SW 1271 (cell line): Measurements from ENCODE around the gene PGM2L1.
"Not testable (repeated sequence)": the region's sequence is repeated elsewhere in the genome, so short reads cannot be mapped to it uniquely, and the experiment has no call there.

Source experiments
- DNase-seq, 2 experiments: peaks; one replicate each; lab custom pipeline; 2025; lab: John Stamatoyannopoulos, UW

The PGM2L1 gene

DNA sequence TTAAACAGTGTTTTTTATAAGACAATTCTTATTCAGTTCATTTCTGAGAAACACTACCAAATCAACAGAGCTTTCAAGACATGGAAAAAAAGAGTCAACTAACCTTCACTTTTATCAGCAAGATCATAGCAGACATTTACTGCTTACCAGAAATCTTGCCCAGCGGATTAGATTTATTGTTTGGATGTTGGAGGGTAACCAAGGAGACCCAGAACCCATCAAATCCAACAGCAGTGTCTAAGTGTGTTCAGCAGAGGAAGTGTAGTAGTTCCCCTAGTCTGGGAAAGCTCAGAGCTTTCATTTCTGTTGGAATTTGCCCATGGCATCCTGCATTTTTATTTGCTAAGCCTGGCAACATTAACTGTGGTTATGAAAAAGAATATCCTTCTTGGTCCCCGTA is 2.4 kb upstream of the PGM2L1 start:
- no peak for DNase-seq

- DNase-seq: peak in 1 of 2 experiments; percentile 64
Measured at GRCh38 chr11:74397501-74398243, 561 bp downstream of the PGM2L1 start.

DNA sequence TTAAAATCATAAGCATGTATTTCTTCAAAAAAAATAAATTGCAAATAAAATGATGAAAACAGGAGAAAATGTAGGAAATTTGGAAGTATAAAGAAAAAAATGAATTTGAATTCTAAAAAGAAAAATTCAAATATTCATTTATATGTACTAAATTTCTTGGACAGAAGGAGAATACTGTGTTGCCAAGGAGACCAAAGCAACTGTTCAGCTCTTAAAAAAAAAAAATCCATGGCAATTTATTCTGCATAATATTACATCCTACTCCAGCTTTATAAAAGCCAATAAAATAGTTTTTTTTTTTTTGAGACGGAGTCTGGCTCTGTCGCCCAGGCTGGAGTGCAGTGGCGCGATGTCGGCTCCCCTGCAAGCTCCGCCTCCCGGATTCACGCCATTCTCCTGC is 6.0 kb downstream of the PGM2L1 start:
- no peak for DNase-seq

- no peak for DNase-seq
Measured at GRCh38 chr11:74391193-74391592, 7.0 kb downstream of the PGM2L1 start.

DNA sequence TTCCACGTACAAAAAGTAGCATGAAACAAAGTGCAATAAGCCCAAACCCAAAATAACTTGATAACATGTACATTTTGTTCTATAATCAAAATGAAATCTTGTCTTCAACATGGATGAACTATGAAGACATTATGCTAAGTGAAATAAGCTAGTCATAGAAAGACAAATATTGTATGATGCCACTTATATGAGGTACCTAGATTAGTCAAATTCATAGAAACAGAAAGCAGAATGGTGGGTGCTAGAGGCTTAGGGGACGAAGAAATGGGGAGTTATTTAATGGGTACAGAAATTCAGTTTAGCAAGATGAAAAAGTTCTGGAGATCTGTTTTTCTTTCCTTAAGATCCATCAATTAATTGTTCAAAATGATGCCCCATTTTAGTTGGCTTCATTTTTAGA is 7.5 kb downstream of the PGM2L1 start:
- no peak for DNase-seq

DNA sequence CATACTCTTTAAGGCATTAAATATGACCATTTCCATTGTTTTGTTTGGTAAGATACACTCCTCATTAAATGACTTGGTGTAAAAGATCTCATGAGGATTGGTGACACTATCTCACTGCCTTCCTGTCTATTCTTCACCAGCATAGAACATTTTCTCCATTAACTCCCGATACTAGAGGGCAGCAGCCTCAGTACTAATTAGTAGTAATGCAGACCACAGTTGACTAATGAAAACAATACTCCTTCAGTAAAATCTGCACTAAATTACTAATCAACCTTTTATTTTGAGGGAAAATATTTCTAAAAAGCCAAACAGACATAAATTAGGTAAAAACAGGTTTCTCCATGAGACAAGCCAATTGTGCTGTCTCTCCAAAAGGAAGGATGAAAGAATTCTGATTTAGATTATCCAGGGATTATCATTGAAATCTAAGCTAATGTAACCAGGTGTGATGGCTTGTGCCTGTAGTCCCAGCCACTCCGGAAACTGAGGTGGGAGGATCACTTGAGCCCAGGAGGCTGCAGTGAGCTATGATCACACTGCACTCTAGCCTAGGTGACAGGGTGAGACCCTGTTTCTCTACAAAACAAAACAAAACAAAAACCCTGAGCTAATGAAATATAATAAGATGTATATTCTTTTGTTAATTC is 9.4 kb downstream of the PGM2L1 start:
- peak in 1 of 2 experiments; percentile 71 for DNase-seq

- no peak for DNase-seq
Measured at GRCh38 chr11:74384641-74385040, 13.6 kb downstream of the PGM2L1 start.

DNA sequence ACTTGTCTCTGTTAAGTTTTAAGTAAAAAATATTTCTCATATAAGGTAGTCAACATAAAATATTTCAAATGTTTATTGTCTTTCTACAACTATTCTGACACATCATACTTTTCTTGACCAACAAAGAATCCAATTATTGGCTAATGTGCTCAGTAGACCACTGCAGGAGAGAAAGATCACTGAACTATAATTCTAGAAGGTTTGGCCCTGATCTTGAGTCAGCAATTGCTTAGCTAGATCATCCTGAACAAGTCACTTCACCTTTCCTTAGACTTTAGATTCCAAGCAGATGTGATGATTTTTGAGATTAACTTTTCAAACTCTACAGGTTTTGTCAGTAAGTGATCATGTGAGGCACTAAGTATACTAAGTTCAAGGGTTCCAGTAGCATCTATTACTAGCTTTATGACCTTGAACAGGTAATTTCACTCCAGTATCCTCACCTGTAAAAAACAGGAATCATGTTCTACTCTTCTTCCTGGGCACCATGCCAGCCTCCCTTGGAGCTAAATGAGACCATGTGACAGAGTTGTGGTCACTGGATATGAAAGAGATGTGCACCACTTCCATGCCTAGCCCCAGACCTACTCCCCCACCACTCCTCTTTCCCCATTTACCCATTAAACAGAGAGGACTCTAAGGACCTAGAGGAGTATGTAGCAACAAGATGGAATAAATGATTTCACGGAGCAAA is 17.3 kb downstream of the PGM2L1 start:
- DNase-seq: no peak

GRCh38 chr11:74377689-74378088 is 20.5 kb downstream of the PGM2L1 start:
- DNase-seq: no peak

DNA sequence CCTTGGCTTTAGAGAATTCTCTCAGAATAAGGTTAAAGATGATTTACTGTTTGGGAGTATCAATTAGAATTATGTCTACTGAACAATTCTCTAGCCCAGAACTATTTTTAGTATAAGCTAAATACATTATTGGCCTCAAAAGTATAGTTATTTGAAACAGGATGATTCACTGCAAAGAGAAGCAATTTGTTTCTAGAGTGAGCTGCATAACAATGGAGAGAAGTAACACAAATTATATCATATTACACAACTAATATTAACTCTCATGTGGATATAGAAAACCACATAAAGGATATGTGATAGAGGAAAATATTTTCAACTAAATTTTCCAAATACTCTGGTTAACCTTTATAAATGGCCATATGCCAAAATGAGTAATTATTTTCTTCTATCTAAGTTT is 24.9 kb downstream of the PGM2L1 start:
- DNase-seq: no peak

DNA sequence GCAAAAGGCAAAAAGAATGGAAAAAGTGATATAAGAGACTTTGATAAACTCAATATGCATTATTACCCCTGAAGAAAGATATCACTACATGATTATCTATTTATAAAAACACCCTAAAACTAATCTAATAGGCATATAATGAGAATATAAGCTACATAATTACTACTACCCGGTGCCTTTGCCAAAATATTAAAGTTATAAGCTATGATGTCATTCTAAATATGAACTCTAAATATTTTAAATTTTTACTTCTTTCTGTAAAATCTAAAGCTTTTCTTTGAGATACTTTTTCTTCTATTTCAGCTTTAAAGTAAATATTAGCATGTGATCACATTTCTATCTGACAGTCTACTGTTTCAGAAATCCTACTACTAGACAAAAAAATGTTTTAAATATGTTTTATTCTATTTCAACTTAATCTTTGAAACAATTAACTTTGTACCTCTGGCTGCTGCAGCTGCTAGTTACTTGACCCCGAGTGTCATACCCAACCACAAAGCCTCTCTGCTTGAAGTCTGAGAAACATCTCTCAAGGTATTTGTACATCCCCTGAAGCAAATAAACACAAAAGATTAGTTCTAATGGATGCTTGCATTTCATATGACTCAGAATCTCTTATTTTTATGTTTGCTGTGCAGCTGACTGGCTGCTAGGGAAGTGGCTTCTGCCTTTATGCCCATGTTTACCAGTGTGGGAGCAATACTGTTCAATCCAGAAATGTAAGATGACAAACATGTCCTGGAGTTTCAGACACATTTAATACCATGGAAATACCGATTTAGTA is 26.8 kb downstream of the PGM2L1 start:
- no peak for DNase-seq

GRCh38 chr11:74370123-74370522 is 28.1 kb downstream of the PGM2L1 start:
- DNase-seq: no peak

DNA sequence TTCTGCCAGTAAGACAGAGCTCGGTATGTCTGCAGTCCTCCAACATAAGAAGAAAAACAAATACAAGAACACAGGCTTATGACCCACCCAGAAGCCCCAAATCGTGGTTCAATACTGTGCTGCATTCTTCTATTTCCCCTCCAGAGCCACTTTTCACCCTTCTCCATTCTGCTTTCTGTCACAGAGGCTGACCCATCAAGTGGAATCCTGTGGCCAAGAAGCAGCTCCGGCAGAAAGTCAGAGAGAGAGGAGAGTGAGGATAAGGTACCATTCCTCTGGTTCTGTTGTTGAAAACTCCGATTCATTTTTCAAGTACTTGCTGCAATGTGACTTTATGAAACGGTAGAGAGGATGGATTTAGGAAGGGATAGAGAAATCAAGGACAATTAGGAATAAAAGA is 30.4 kb downstream of the PGM2L1 start:
- DNase-seq: no peak

DNA sequence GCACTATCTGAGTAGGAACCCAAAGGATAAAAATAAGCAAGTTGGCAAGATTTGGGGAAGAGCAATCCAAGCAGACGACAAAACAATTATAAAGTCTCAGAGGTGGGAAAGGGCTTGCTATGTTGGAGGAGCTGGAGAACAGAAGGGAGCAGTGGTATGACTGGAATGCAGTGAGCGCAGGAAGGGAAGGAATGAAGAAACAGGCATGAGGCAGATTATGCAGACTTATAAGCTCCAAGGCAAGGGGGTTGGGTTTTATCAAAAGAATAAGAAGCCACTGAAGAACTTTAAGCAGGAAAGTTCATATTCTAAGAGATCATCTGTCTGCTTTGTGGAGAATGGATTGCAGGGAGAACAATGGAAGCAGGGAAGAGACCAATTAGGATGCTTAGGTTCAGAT is 31.7 kb downstream of the PGM2L1 start:
- no peak for DNase-seq

DNA sequence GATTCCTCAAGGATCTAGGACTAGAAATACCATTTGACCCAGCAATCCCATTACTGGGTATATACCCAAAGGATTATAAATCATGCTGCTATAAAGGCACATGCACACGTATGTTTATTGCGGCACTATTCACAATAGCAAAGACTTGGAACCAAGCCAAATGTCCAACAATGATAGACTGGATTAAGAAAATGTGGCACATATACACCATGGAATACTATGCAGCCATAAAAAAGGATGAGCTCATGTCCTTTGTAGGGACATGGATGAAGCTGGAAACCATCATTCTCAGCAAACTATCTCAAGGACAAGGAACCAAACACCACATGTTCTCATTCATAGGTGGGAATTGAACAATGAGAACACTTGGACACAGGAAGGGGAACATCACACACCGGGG is 32.4 kb downstream of the PGM2L1 start:
- not testable (repeated sequence) for DNase-seq

DNA sequence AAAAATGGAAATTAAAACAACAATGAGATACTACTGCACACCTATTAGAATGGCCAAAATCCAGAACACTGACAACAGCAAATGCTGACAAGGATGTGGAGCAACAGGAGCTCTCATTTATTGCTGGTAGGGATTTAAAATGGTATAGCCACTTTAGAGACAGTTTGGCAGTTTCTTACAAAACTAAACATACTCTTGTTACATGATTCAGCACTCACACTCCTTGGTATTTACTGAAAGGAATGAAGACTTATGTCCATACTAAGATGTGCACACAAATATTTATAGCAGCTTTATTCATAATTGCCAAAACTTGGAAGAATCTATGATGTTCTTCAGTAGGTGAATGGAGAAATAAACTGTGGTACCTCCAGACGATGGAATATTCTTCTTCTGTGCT is 40.8 kb downstream of the PGM2L1 start:
- DNase-seq: no peak

- DNase-seq: no peak
Measured at GRCh38 chr11:74355626-74356025, 42.6 kb downstream of the PGM2L1 start.

DNA sequence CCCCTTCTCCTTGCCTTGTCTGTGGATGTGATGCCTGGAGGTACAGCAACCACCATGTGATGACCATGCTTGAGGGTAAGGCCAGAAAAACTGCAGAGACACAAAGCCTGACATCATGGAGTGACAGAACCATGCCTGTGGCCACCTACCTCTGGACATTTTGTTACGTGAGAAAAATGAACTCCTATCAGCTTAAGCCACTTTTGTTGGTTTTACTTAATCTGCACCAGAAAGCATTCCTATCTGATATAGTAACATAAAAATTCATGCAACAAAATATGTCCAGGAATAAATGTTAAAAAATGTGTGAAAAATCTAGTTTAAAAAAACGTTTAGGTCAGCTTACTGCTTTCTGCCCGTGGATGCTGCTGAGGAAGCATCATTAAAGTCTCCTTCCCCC is 44.2 kb downstream of the PGM2L1 start:
- DNase-seq: no peak

DNA sequence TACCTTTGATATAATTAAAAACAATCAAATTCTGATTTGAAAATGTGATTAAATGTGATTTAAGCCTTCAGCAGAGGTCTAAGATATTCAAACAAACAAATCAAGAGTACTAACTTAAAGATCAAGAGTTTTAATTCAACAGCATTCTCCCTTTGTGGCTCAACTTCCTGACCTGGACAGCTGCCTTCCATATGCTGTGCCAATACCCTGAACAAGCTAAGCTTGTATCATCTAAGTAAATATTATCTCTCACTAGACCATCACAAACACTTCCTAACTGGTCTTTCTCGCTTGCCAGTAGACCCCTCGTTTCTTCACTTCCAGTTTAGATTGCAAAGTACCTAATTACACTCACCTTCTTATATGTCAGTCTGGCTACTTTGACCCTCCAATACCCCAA is 50.9 kb downstream of the PGM2L1 start:
- no peak for DNase-seq

- DNase-seq: no peak
Measured at GRCh38 chr11:74345420-74345819, 52.8 kb downstream of the PGM2L1 start.

GRCh38 chr11:74341921-74342320 is 56.3 kb downstream of the PGM2L1 start:
- DNase-seq: no peak

GRCh38 chr11:74339619-74340018 is 58.6 kb downstream of the PGM2L1 start:
- DNase-seq: no peak
